NT2/D1 (cell line): Measurements from ENCODE around the gene RASGRP1.

Experiments
- SUZ12 ChIP-seq: IDR thresholded peaks from 2 replicates; pipeline ENCODE4 v1.6.1; 2011; ENCODE audit not compliant: insufficient read length, insufficient read depth; ENCODE audit errors: extremely low read depth
- YY1 ChIP-seq: IDR thresholded peaks from 2 replicates; pipeline ENCODE4 v1.6.1; 2011; ENCODE audit not compliant: insufficient read length, insufficient read depth
- ZNF274 ChIP-seq: IDR thresholded peaks from 2 replicates; pipeline ENCODE4 v1.6.1; 2011; ENCODE audit warnings: mild to moderate bottlenecking, low read depth, low read length

DNA sequence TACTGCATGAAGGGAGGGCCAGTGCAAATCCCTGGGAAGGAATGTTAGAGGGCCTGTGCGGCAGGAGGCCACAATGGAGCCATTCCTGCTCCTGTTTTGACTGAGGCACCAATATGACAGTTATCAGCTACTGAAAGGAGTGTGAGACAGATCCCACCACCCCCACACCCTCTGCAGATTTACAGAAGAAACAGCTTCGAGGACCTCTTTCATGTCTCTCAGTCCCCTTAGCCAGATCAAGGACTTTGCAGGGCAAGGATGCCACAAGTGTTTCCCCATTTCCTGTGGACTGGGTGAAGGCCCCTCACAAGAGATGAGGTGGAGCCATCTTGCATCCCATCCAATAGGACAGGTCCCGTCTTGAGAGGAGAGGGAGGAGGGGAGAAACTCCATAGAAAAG lies 48.5 kb upstream of the RASGRP1 start:
- TF ChIP-seq ZNF274 (no peak), SUZ12 (no peak), YY1 (no peak)
